HL-60 (cell line): ENCODE measurements around the gene TNFAIP8.

Experiments
- DNase-seq, 2 experiments: peaks; one replicate each; pipeline ENCODE4 v3.0.0-alpha.2; 2010 to 2020; ENCODE audit warnings: low read depth in 1 of 2, low spot score in 1 of 2
- H3K27ac ChIP-seq: fragments of 250-450 bp; sonication (Bioruptor Pico); replicated peaks from 2 replicates; pipeline ENCODE4 v1.5.1; 2020; ENCODE audit warnings: mild to moderate bottlenecking, moderate library complexity
- H3K27me3 ChIP-seq: fragments of 250-450 bp; sonication (Bioruptor Pico); 2 replicates; pipeline ENCODE4 v1.5.1; 2021; ENCODE audit warnings: mild to moderate bottlenecking, moderate library complexity; ENCODE audit not compliant: insufficient read depth, poor library complexity, severe bottlenecking
- H3K4me3 ChIP-seq: replicated peaks from 2 replicates; pipeline ENCODE4 v1.5.1; 2011; ENCODE audit warnings: mild to moderate bottlenecking, control low read depth, low read length; ENCODE audit not compliant: insufficient read depth
- GABPA ChIP-seq: IDR thresholded peaks from 2 replicates; pipeline ENCODE4 v1.6.1; 2012; ENCODE audit warnings: low read depth
- POLR2AphosphoS5 ChIP-seq: IDR thresholded peaks from 2 replicates; pipeline ENCODE4 v1.6.1; 2012; ENCODE audit warnings: low read depth
- SPI1 ChIP-seq: IDR thresholded peaks from 2 replicates; pipeline ENCODE4 v1.6.1; 2012; ENCODE audit warnings: low read depth, mild to moderate bottlenecking, borderline replicate concordance
- TF ChIP-seq, protein P1 (sequence below): IDR thresholded peaks from 2 replicates; pipeline ENCODE4 v1.6.1; 2012; ENCODE audit warnings: low read depth; ENCODE audit not compliant: insufficient replicate concordance
- TF ChIP-seq, protein P2 (sequence below): IDR thresholded peaks from one replicate; pipeline ENCODE4 v1.5.1; 2011; ENCODE audit warnings: low read length, control low read depth, inconsistent platforms; ENCODE audit not compliant: insufficient read depth

TNFAIP8 gene

DNA sequence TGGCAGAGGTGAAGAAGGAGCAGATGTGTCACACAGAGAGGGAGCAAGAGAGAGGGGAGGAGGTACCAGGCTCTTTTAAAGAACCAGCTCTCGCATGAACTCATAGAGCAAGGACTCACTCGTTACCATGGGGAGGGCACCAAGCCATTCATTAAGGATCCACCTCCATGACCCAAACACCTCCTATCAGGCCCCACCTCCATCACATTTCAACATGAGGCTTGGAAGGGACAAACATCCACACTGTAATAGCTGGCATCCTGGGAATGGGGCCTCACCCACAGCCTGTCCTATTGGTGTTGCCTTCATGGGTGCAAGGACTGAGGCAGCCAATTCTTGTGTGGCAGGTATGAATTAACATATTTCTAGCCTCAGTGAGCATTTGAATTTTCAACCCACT is 11.6 kb upstream of the TNFAIP8 start:
- Histone ChIP-seq H3K4me3 (no peak overlapping the region), H3K27me3 (no peaks in the 10 kb centered on the region), H3K27ac (no peak overlapping the region)
- no peak for DNase-seq
- TF ChIP-seq, protein P1, sequence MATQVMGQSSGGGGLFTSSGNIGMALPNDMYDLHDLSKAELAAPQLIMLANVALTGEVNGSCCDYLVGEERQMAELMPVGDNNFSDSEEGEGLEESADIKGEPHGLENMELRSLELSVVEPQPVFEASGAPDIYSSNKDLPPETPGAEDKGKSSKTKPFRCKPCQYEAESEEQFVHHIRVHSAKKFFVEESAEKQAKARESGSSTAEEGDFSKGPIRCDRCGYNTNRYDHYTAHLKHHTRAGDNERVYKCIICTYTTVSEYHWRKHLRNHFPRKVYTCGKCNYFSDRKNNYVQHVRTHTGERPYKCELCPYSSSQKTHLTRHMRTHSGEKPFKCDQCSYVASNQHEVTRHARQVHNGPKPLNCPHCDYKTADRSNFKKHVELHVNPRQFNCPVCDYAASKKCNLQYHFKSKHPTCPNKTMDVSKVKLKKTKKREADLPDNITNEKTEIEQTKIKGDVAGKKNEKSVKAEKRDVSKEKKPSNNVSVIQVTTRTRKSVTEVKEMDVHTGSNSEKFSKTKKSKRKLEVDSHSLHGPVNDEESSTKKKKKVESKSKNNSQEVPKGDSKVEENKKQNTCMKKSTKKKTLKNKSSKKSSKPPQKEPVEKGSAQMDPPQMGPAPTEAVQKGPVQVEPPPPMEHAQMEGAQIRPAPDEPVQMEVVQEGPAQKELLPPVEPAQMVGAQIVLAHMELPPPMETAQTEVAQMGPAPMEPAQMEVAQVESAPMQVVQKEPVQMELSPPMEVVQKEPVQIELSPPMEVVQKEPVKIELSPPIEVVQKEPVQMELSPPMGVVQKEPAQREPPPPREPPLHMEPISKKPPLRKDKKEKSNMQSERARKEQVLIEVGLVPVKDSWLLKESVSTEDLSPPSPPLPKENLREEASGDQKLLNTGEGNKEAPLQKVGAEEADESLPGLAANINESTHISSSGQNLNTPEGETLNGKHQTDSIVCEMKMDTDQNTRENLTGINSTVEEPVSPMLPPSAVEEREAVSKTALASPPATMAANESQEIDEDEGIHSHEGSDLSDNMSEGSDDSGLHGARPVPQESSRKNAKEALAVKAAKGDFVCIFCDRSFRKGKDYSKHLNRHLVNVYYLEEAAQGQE = no peak
- TF ChIP-seq SPI1 (no peak), GABPA (no peak), POLR2AphosphoS5 (no peak)
- TF ChIP-seq, protein P2, sequence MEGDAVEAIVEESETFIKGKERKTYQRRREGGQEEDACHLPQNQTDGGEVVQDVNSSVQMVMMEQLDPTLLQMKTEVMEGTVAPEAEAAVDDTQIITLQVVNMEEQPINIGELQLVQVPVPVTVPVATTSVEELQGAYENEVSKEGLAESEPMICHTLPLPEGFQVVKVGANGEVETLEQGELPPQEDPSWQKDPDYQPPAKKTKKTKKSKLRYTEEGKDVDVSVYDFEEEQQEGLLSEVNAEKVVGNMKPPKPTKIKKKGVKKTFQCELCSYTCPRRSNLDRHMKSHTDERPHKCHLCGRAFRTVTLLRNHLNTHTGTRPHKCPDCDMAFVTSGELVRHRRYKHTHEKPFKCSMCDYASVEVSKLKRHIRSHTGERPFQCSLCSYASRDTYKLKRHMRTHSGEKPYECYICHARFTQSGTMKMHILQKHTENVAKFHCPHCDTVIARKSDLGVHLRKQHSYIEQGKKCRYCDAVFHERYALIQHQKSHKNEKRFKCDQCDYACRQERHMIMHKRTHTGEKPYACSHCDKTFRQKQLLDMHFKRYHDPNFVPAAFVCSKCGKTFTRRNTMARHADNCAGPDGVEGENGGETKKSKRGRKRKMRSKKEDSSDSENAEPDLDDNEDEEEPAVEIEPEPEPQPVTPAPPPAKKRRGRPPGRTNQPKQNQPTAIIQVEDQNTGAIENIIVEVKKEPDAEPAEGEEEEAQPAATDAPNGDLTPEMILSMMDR = no peak

DNA sequence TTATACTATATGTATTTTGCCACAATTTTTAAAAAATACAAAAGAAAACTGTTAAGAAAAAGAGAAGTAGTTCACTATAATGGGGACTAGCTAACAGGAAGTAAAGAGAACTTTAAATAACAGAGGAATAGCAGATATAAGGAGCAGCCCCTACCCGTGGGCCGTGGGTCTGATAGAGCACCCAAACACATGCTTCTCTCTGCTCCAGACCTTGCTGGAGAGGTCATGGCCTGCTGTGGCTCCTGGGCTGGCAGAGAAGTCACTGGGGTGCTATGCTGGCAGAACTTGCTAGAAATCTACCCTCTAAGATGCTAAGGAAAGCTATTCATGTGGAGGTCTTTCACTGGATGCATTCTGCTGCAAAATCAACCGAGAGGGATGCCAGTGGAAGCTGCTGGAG is 10.0 kb upstream of the TNFAIP8 start:
- no peak for DNase-seq
- no peak overlapping the region for H3K4me3 ChIP-seq
- H3K27me3 ChIP-seq = no peaks in the 10 kb centered on the region
- H3K27ac ChIP-seq = no peak overlapping the region
- no peak for TF ChIP-seq GABPA
- TF ChIP-seq, protein P2 = no peak

DNA sequence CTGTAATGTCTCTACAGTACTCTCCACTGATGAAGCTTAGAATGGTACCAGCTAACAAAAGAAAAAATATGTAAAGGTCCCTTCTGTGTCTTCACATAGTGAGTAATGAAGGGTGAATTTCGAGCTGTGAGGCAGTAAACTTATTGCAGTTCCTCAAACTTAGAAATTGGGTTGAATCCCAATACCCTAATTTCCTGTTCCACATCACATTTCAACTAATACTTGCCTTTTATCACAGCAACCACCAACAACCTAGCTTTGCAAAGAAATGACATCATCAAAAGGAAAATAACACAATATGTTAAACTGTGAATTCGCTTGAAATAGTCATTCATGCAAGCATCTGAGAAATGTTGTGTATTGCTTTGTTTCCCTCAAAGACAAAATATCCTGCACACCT is 9.4 kb upstream of the TNFAIP8 start:
- no peak for TF ChIP-seq GABPA
- TF ChIP-seq, protein P2 = no peak
- TF ChIP-seq SPI1 = no peak
- TF ChIP-seq, protein P1 = no peak
- TF ChIP-seq POLR2AphosphoS5 = no peak
- Histone ChIP-seq H3K27me3 (no peaks in the 10 kb centered on the region), H3K4me3 (no peak overlapping the region), H3K27ac (no peak overlapping the region)
- no peak for DNase-seq

DNA sequence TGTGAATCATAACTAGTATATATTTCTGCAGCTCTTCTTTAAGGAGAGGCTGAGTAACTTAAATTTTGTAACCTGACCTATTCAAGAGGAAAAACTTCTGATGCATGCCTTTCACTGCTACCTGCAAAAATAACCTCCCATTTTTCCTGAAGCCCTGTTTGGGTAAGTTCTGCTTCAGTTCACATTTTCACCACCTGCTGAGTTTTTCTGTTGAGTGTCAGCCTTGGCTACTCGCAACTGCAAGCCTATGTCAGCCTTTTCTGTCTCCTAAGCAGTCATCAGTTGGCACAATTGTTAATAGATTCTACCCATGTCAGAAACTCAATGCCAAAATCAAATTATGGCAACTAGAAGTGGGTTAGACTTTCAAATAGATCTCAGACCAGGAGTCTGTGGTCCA is 8.2 kb upstream of the TNFAIP8 start:
- no peak for DNase-seq

More for the DNA sequence above, 8.2 kb upstream of the TNFAIP8 start:
- no peaks in the 10 kb centered on the region for H3K27me3 ChIP-seq
- H3K27ac ChIP-seq = no peak overlapping the region
- TF ChIP-seq, protein P2 = no peak
- no peak overlapping the region for H3K4me3 ChIP-seq
